GM18526 (cell line): ENCODE data around the gene LITAF.

Experiments
- POLR2A ChIP-seq: IDR thresholded peaks from 3 replicates; pipeline ENCODE4 v1.6.1; 2011; ENCODE audit not compliant: insufficient read length; ENCODE audit errors: extremely low read depth

Gene LITAF

DNA sequence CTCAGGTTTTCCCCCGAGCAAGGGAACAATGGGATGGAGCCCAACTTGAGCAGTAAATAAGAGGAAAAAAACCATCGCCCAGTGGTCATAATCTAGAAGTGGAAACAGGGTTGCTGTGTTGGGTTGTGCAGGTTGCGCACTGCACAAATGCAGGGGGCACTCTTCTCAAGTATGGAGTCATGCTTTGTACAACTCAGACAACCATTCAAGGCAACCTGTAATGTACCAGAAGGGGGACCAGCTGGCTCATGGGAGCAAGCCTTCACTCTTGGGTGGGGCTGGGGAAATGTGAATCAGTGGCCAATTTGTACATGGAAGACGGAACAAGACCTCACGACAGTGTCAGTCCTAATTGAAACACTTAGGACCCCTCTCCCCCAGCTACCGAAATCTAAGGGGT, 23.9 kb upstream of the LITAF start:
- no peak for TF ChIP-seq POLR2A

DNA sequence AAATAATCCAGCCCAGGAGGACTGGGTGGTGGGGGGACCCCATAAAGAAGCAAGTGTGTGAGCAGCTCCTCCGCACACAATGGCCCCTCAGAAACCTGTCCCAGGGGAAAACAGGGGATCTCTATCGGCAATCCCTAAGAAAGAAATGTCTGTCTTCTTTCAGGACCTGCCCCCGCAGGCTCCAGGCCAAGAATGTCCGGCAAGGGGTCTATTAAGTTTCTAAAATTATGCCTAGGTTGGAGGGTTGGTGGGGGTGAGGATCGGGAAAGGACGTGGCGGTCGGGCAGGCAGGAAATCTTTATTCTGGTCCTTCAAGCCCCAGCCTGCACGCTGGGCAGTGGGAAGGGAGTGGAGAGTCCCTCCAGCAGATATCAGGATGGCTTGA, 23.4 kb upstream of the LITAF start:
- TF ChIP-seq POLR2A: no peak

DNA sequence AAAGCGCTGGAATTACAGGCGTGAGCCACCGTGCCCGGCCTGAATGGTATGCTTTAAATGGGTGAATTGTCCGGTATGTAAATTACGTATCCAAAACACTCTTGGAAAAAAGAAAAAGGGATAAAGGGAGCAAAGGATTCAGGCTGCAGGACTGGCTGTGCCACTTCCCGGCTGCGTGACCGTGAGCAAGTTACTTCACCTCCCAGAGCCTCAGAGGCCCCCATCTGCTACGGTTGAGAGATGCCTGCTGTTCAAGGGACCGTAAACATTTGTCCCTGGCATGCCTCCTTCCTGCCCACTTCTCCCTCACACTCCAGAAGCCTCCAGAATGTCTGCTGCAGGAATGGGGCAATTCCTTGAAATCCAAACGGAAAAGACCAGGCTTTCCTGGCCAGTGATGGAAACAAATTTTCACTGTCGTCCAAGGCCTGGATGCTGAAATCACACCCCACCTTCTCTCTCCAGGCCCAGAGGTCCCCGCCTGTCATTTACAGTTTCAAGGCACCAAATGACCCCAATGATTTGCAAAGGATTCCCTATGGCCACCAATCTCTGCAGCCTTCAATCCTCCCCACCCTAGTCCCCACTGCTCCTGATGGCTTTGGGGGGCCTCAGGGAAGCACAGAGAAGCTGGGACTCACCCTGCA, 22.9 kb upstream of the LITAF start:
- TF ChIP-seq POLR2A: no peak

DNA sequence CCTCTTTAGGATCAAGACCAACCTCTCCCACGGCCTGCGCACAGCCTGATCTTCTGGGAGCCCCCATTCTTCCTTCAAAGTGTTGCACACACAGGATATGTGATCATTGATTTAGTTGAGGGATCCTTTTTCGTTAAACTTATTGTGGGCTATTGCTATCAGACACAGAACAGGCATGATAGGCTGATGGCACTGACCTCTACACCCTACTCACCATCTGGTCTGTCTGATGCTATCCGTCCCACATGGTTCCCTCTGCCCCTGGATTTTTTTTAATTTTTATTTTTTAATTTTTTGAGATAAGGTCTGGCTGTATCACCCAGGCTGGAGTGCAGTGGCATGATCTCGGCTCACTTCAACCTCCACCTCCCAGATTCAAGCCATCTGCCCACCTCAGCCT, 19.2 kb upstream of the LITAF start:
- no peak for TF ChIP-seq POLR2A

DNA sequence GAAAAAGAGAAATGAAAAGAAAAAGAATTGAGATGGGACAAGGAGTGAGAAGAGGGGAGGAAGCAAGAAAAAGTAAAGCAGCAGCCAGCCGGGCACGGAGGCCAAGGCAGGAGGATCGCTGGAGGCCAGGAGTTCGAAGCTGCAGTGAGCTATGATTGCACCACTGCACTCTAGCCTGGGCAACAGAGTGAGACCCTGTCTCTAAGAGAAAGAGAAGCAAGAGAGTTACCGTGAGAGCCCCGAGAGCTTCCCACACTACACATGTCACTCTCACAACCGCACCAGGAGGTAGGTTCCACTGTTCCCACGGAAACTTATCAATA, 18.8 kb upstream of the LITAF start:
- TF ChIP-seq POLR2A: no peak

DNA sequence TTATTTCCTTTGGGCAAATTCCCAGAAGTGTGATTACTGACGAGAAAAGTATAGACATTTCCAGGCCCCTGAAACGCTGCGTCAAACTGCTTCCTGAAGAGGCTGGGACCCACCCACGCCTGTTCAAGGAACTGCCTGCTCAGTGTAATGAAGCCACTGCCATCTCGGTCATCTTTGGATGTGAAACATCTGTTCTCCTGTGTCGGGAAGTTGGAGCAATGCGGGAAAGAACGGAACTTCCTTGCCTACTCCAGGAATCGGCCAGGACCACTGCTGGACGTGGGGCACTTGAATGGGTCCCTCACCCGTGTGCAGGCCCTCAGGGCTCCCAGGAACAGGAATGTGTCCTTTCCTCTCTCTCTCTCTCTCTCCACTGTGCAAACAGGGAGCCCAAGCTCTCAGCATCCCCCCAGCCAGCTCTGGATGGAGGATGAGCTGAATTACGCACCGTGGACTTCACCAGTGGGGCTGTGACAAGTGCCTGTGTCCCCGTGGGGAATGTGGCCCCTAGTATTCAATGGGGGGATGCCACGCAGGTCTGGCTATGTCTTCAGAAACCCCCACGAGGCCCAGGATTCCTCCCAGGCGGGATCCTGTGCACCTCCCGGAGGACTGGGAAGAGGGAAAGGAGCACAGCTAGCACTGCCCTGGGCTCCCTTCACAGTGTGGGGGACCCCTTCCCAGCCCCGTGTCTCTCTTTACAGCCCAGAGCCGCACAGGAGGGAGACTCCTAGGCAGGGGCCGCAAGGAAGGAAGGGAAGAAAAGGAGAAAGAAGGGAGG, 18.3 kb upstream of the LITAF start:
- TF ChIP-seq POLR2A: no peak

DNA sequence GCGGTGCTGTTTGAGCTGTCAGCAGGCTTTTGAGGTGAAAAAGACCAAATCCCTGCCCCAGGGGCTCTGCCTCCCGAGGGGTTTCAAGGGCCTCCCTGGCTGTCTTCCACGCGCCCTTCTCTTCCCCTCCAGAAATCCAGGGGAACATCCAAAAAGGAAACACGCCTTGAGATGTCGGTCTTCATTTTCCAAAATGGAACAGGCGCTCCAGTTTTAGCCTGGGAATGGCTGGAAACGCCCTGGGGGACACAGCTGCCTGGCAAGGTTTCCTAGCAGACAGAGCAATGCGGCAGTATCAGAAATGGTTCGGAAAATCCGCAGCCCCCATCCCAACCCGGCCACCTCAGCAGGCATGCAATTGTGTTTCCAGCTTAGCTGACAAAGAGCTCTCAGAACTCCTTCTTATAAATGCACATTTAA, 16.6 kb upstream of the LITAF start:
- no peak for TF ChIP-seq POLR2A

DNA sequence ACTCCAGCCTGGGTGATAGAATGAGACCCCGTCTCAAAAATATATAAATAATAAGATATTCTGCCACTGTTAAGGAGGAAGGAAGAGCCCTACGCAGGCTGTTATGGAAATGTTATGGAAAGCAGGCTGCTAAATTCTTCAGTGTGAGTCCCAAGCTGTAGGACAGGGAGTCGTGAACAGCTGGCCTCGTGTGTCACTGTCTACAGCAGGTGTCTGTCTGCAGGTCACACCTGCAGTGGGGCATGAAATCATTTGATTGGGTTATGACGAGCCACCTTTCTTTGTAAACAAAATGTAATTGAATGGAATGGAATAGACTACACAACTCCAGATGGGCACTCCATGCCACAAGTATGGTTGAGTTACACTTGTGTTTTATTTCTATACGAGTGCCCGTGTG, 15.6 kb upstream of the LITAF start:
- TF ChIP-seq POLR2A: no peak

DNA sequence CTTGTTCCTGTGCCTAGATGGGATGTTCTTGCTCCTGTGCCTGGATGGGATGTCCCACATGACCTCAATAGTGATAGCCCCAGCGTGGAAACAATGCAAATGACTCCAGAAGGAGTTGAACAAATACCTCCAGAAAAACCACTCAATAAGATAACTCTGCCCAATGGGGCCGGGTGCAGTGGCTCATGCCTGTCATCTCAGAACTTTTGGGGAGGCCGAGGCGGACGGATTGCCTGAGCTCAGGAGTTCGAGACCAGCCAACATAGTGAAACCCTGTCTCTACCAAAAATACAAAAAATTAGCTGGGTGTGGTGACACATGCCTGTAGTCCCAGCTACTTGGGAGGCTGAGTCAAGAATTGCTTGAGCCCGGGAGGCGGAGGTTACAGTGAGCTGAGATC, 15.2 kb upstream of the LITAF start:
- no peak for TF ChIP-seq POLR2A

DNA sequence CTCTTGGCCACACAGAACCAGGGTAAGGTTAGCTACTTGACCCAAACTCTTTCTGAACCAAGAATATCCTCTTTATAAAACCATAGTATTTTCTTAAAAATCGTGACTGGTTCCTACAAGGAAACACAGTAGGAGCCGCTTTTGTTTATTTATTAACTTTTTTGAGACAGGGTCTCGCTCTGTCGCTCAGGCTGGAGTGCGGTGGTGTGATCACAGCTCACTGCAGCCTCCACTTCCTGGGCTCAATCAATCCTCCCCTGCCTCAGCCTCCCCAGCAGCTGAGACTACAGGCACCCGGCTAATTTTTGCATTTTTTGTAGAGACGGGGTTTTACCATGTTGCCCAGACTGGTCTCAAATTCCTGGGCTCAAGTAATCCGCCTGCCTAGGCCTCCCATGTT, 14.7 kb upstream of the LITAF start:
- TF ChIP-seq POLR2A: no peak

DNA sequence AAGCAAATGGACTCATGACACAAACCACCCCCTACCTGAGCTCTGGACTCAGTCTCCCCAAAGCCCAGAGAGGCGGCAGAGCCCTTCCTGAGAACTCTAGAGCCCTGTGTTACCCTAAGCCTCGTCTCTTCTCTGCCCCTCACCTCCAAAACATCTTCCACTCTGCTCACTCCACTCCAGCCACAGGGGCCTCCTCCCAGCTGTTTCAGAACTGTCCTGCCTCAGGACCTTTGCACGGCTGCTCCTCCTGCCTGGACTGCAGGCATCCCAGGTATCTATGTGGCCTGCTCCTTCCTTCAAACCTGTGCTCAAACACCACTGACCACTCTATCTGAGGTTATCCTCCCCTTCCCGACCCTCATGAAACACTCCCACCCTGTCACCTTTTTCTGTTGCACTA, 12.9 kb upstream of the LITAF start:
- no peak for TF ChIP-seq POLR2A

DNA sequence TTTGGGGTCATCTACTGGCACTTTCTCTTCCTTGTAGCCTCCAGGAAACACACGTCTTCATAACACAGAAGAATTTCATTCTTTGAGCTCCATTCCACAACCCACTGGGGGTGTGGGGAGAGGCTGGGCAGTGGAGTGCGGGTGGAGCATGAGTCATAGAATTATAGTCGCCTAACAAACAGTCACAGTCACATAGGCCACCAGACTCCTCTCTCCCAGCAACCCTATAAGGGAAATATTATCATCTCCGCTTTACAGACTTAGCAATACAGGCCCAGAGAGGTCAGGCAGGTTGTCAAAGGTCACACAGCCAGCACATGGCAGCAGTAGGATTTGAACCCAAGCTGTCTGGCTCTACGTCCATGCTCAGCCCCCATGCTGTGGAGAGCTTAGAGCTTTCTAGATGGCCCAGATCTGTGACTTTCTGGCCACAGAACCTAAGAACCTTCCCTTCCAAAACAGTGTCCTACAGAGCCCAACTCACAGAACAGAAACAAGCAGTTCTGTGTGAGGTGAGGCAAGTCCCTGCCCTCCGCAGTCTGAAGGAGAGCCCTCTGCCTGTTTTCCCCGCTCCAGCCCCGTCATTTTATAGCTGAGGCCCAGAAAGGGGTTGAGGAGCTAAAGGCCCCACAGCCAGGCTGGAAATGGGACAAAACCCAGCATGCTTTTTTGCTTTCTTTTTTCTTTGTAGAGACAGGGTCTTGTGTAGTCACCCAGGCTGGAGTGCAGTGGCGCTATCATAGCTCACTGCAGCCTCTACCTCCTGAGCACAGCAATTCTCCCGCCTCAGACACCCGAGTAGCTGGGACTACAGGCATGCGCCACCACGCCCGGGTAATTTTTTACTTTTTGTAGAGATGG, 10.7 kb upstream of the LITAF start:
- TF ChIP-seq POLR2A: no peak

DNA sequence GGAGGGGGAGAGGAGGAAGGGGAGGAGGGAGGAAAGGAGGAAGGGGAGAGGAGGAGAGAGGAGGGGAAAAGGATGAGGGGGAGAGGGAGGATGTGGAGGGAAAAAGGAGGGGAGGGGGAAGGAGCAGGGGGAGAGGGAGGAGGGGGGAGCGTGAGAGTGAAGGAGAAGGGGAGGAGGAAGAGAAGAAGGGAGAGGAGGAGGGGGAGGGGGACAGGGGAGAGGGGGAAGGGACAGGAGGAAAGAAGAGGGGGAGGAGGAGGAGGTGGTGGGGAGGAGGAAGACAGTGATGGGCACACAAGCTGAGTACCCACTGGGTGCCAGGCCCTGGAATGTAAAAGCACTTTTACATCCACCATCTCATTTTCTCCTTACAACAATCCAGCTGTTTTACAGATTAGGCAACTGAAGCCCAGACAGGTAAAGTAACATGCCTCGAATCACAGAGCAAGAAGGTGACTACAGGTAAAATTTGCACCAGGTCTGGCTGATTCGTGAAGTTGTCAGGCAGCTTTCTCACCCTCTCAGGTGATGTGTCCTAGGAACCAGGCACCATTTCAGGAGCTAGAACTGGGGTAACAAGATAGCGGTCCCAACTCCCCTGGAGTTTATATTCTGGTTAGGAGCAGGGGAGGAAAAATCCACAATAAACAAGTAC, 10.0 kb upstream of the LITAF start:
- TF ChIP-seq POLR2A: no peak

DNA sequence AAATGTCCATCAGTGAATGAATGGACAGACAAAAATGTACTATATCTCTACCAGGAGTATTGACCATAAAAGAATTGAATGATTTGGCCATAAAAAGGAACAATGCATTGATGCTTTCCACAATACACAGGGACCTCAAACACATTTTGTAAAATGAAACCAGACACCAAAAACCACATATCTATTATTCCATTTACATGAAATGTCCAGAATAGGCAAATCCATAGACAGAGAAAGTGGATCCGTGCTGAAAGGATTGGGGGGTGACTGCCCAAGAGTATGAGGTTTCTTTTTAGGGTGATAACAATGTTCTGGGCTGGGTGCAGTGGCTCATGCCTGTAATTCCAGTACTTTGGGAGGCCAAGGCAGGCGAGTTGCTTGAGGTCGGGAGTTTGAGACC, 6.9 kb upstream of the LITAF start:
- no peak for TF ChIP-seq POLR2A

DNA sequence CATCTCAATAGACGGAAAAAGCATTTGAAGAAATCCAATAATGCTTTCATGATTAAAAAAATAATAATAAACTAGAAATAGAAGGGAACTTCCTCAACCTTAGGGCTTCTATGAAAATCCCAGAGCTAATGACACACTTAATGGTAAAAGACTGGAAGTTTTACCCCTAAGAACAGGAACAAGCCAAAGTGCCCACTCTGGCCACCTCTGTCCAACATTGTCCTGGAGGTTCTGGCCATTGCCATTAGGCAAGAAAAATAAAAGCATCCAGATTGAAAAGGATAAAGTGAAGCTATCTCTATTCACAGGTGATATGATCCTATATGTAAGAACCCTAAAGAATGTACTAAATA, 2.5 kb upstream of the LITAF start:
- no peak for TF ChIP-seq POLR2A
